Psoas muscle (tissue), 8 donors: Measurements from ENCODE around the gene C1QTNF6. TPM values are rescaled to one million over a fixed set of nuclear protein-coding genes. Genes with fewer than 3 reads are reported as not detected.

ENCODE experiments used
- ATAC-seq, 4 donors: fragments of 200-7000 bp; cut with Tn5 transposase; one replicate each; pipeline ENCODE4 v1.9.1; 2020; ENCODE audit warnings: moderate library complexity in 3 of 4, mild to moderate bottlenecking in 2 of 4
- DNase-seq, 2 donors: peaks; one replicate each; pipeline ENCODE4 v3.0.0-alpha.2; 2020
- H3K27ac ChIP-seq: fragments of 200-600 bp; one replicate; pipeline ENCODE4 v1.8.0; 2022
- H3K27me3 ChIP-seq, 3 donors: fragments of 200-600 bp in 1 of 3; one replicate each; pipeline versions ENCODE4 v1.6.1 to v1.8.0; 2013 to 2022; ENCODE audit warnings: low read length in 2 of 3, mild to moderate bottlenecking in 2 of 3, moderate library complexity in 1 of 3; ENCODE audit not compliant: insufficient read depth in 3 of 3
- H3K36me3 ChIP-seq, 2 donors: fragments of 200-600 bp in 1 of 2; one replicate each; pipeline versions ENCODE4 v1.6.1 to v1.8.0; 2013 to 2022; ENCODE audit warnings: low read depth in 1 of 2, mild to moderate bottlenecking in 1 of 2, moderate library complexity in 1 of 2; ENCODE audit not compliant: insufficient read depth in 1 of 2
- H3K4me1 ChIP-seq: fragments of 200-600 bp; one replicate; pipeline ENCODE4 v1.8.0; 2022
- H3K4me3 ChIP-seq: fragments of 200-600 bp; one replicate; pipeline ENCODE4 v1.8.0; 2022; ENCODE audit warnings: mild to moderate bottlenecking
- H3K9me3 ChIP-seq: fragments of 200-600 bp; one replicate; pipeline ENCODE4 v1.8.0; 2022
- CTCF ChIP-seq: fragments of 200-600 bp; IDR thresholded peaks from one replicate; pipeline ENCODE4 v1.8.0; 2022; ENCODE audit warnings: antibody characterized with exemption
- WGBS, 3 donors: extraction: QIAGEN DNeasy Blood & Tissue Kit; methylation state at CpG; one replicate each; pipeline versions ENCODE4 v1.1.6 to v1.1.7; 2013; 5-methylcytosine and 5-hydroxymethylcytosine counted together
- intact Hi-C, 2 donors: fragments of 100-400 bp; cut with DNase I; formaldehyde crosslinking; loops; one replicate each; pipeline versions ENCODE4 v1.11.0 to v1.14.2; 2022
- polyA plus RNA-seq, 3 donors: library from polyadenylated mRNA; stranded (reverse); fragments of 200-250 nt; gene quantifications; one replicate each; pipeline ENCODE4 v1.2.3, GENCODE V29; 2013
- total RNA-seq, 4 donors: library from RNA; stranded (reverse); fragmentation: NEBNext Ultra II Directional in 2 of 4; extraction: Animal tissue kit (Norgen Biotek cat#: 25700) in 2 of 4; gene quantifications; one replicate each; pipeline versions ENCODE4 v1.2.1 to v1.2.4, GENCODE V29; 2021 to 2023
- donor health status: healthy with polysubstance abuse.
- donor health status: DM: no; HTN: no; CAD: no; lungs with moderate emphysema.
- donor health status: Bipolar disorder and iron deficiency.
- donor health status: healthy.
- donor health status: DM: yes; HTN: yes; CAD: no.
- donor health status: DM: no; HTN: no; CAD: no.
- donor health status: DM: no; HTN: no; CAD: no.
- donor health status: DM: yes; HTN: yes; CAD: no.

Gene C1QTNF6
- total and polyA plus RNA-seq, 7 donors: 0.66 to 8.2 (median 1.0) TPM

- 81 to 87% (median 85%) methylated on average over 13 to 14 of the region's 14 CpGs for WGBS, 3 donors
- Histone ChIP-seq H3K36me3 (no peaks in the 10 kb centered on the region), H3K4me1 (no peaks in the 10 kb centered on the region), H3K27ac (no peak overlapping the region), H3K9me3 (no peaks in the 10 kb centered on the region), H3K27me3 (peaks cover 0 to 32% (median 4%) of the 10 kb centered on the region in 3 donors), H3K4me3 (no peak overlapping the region)
- intact Hi-C loops: no loop called here
- no peak for DNase-seq
- no peak for ATAC-seq
- TF ChIP-seq CTCF: no peak
Observed at GRCh38 chr22:37226514-37226913, 38.5 kb upstream of the C1QTNF6 start.

GRCh38 chr22:37226087-37226486, 38.0 kb upstream of the C1QTNF6 start:
- TF ChIP-seq CTCF: no peak
- ATAC-seq: no peak
- Histone ChIP-seq H3K27ac (no peak overlapping the region), H3K36me3 (no peaks in the 10 kb centered on the region), H3K9me3 (no peaks in the 10 kb centered on the region), H3K27me3 (peaks cover 0 to 33% (median 7%) of the 10 kb centered on the region in 3 donors), H3K4me1 (no peaks in the 10 kb centered on the region), H3K4me3 (no peak overlapping the region)
- DNase-seq: no peak
- intact Hi-C loops: no loop called here
- 88 to 95% (median 93%) methylated on average over 4 of the region's 4 CpGs for WGBS, 3 donors

- no peaks in the 10 kb centered on the region for H3K4me1 ChIP-seq
- peaks cover 0 to 33% (median 8%) of the 10 kb centered on the region in 3 donors for H3K27me3 ChIP-seq
- no peak for DNase-seq
- WGBS, 3 donors: 39 to 51% (median 40%) methylated on average over 8 of the region's 8 CpGs
- H3K4me3 ChIP-seq: no peak overlapping the region
- no peak for TF ChIP-seq CTCF
- H3K27ac ChIP-seq: no peak overlapping the region
- H3K36me3 ChIP-seq: no peaks in the 10 kb centered on the region
- intact Hi-C loops: no loop called here
- no peaks in the 10 kb centered on the region for H3K9me3 ChIP-seq
- ATAC-seq: no peak
Observed at GRCh38 chr22:37225481-37225880, 37.4 kb upstream of the C1QTNF6 start.

DNA sequence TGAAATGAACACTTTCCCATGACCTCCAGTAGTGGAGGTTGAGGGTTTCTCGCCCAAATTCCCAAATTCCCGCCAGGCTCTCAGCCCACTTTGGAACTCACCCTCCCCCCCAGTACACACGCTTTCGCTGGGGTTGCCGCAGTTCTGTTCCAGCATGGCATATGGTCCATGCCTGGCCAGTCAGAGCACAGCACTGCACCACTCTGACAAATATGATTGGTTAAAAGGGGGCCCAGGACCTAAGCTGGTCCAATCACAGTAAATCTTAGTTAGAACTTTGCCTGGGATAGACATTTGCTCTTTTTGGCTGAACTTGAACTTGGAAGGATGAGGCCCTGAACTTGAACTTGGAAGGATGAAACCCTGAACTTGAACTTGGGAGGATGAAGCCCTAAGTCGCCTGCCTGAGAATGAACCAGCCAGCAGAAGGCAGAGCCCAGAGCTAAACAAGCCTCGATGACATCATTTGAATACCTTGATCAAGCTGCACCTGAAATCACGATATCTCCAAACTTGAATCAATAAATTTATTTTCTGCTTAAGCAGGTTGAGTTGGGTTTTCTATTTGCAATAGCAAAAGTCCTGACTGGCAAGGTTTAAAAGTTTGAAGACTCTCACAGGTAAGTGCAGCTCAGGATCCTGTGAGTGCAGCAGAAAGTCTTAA, 36.8 kb upstream of the C1QTNF6 start:
- H3K27me3 ChIP-seq: peaks cover 0 to 33% (median 8%) of the 10 kb centered on the region in 3 donors
- H3K9me3 ChIP-seq: no peaks in the 10 kb centered on the region
- ATAC-seq (no peak), DNase-seq (no peak)
- no peak overlapping the region for H3K27ac ChIP-seq
- TF ChIP-seq CTCF: no peak
- no peaks in the 10 kb centered on the region for H3K36me3 ChIP-seq
- intact Hi-C loops: no loop called here
- 49 to 56% (median 50%) methylated on average over 8 of the region's 8 CpGs for WGBS, 3 donors
- no peaks in the 10 kb centered on the region for H3K4me1 ChIP-seq
- no peak overlapping the region for H3K4me3 ChIP-seq
